B cell (primary cell): ENCODE data around the gene FTSJ3. TPM values are rescaled to one million over a fixed set of nuclear protein-coding genes. Genes with fewer than 3 reads are reported as not detected.

Experiments
- ATAC-seq: fragments of 200-7000 bp; cut with Tn5 transposase; one replicate; pipeline ENCODE4 v1.10.0; 2021; ENCODE audit warnings: low read depth, mild to moderate bottlenecking, moderate number of reproducible peaks, moderate library complexity
- CTCF ChIA-PET: fragments of 350-600 bp; sonication (Branson Sonifier 250); formaldehyde crosslinking; loops from one replicate; lab custom pipeline; 2021; ENCODE audit warnings: antibody characterized with exemption, inconsistent platforms; lab: Charles Lee
- POLR2A ChIA-PET: fragments of 350-600 bp; sonication (Branson Sonifier 250); formaldehyde crosslinking; loops from one replicate; lab custom pipeline; 2021; ENCODE audit warnings: antibody characterized with exemption; lab: Charles Lee
- DNase-seq: peaks from one replicate; pipeline ENCODE4 v3.0.0; 2013
- H2AFZ ChIP-seq: 2 replicates; pipeline ENCODE4 v1.6.1; 2012; ENCODE audit warnings: mild to moderate bottlenecking, low read depth, low read length; ENCODE audit not compliant: insufficient read depth, poor library complexity, severe bottlenecking
- H3K27ac ChIP-seq, 2 donors: 1 replicate in 1 of 2; 2 replicates in 1 of 2; pipeline ENCODE4 v1.5.1; 2012 to 2013; ENCODE audit warnings: low read length in 2 of 2, mild to moderate bottlenecking in 2 of 2, moderate library complexity in 1 of 2
- H3K27me3 ChIP-seq, 4 experiments: fragments of 200-600 bp in 1 of 4; sonication (generic) in 1 of 4; replicated peaks in 1 of 4; 1 replicate in 2 of 4; 2 replicates in 2 of 4; pipeline versions ENCODE4 v1.6.1 to v1.7.0; 2013 to 2016; ENCODE audit warnings: low read length in 3 of 4, mild to moderate bottlenecking in 2 of 4, mixed read lengths in 1 of 4, moderate library complexity in 1 of 4; ENCODE audit not compliant: insufficient read depth in 4 of 4, control insufficient read depth in 3 of 4; ENCODE audit errors: control extremely low read depth in 1 of 4
- H3K36me3 ChIP-seq, 2 experiments: replicated peaks in 1 of 2; 1 replicate in 1 of 2; 2 replicates in 1 of 2; pipeline versions ENCODE4 v1.6.1 to v1.7.1; 2013; ENCODE audit warnings: low read length in 1 of 2; ENCODE audit not compliant: insufficient read depth in 2 of 2, control insufficient read depth in 1 of 2; ENCODE audit errors: control extremely low read depth in 1 of 2, extremely low read depth in 1 of 2
- H3K4me1 ChIP-seq, 2 donors: fragments of 200-600 bp in 1 of 2; sonication (generic) in 1 of 2; 1 replicate in 1 of 2; 2 replicates in 1 of 2; pipeline versions ENCODE4 v1.5.1 to v1.6.1; 2013 to 2017; ENCODE audit warnings: low read length in 2 of 2; ENCODE audit not compliant: control insufficient read depth in 2 of 2, insufficient read depth in 2 of 2
- H3K4me2 ChIP-seq: replicated peaks from 2 replicates; pipeline ENCODE3; 2012; ENCODE audit warnings: mild to moderate bottlenecking, low read depth, low read length; ENCODE audit not compliant: poor library complexity, severe bottlenecking
- H3K4me3 ChIP-seq, 5 experiments: fragments of 200-600 bp in 1 of 5; sonication (generic) in 1 of 5; 1 replicate in 3 of 5; 2 replicates in 2 of 5; pipeline versions ENCODE4 v1.5.1 to v1.7.0; 2011 to 2016; ENCODE audit warnings: low read length in 4 of 5, mild to moderate bottlenecking in 4 of 5, low read depth in 2 of 5, control low read depth in 1 of 5, moderate library complexity in 1 of 5; ENCODE audit not compliant: insufficient read depth in 1 of 5; ENCODE audit errors: control extremely low read depth in 1 of 5, extremely low read depth in 1 of 5
- H3K79me2 ChIP-seq: fragments of 200-600 bp; sonication (generic); one replicate; pipeline ENCODE4 v1.6.0; 2016; ENCODE audit warnings: low read length; ENCODE audit not compliant: control insufficient read depth, insufficient read depth
- H3K9ac ChIP-seq: fragments of 200-600 bp; sonication (generic); 2 replicates; pipeline ENCODE4 v1.6.1; 2017; ENCODE audit warnings: mild to moderate bottlenecking, low read length, moderate library complexity
- H3K9me3 ChIP-seq, 3 donors: one replicate each; pipeline versions ENCODE4 v1.6.1 to v1.7.1; 2013; ENCODE audit warnings: low read length in 2 of 3; ENCODE audit not compliant: control insufficient read depth in 2 of 3, insufficient read depth in 1 of 3; ENCODE audit errors: control extremely low read depth in 1 of 3
- H4K20me1 ChIP-seq: 2 replicates; pipeline ENCODE4 v1.6.0; 2012; ENCODE audit warnings: mild to moderate bottlenecking, low read length; ENCODE audit not compliant: insufficient read depth, control insufficient read depth, poor library complexity, severe bottlenecking
- H3K27ac Mint-ChIP-seq: one replicate; pipeline ENCODE4 v1.8.0; 2021; ENCODE audit warnings: mixed read lengths
- H3K27me3 Mint-ChIP-seq: one replicate; pipeline ENCODE4 v1.8.0; 2021; ENCODE audit warnings: mixed read lengths
- H3K4me1 Mint-ChIP-seq: one replicate; pipeline ENCODE4 v1.8.0; 2021; ENCODE audit warnings: mixed read lengths
- H3K4me3 Mint-ChIP-seq: one replicate; pipeline ENCODE4 v1.8.0; 2021; ENCODE audit warnings: mixed read lengths
- H3K9me3 Mint-ChIP-seq: one replicate; pipeline ENCODE4 v1.8.0; 2022; ENCODE audit warnings: mixed read lengths; ENCODE audit not compliant: insufficient read depth
- EZH2 ChIP-seq: IDR thresholded peaks from 2 replicates; pipeline ENCODE4 v1.6.1; 2012; ENCODE audit warnings: borderline replicate concordance, low read depth, mild to moderate bottlenecking, moderate library complexity, low read length; ENCODE audit not compliant: insufficient read depth, poor library complexity, severe bottlenecking
- WGBS: methylation state at CpG from one replicate; pipeline ENCODE4 v1.1.5; 2013; ENCODE audit warnings: missing lambda C conversion rate; ENCODE audit not compliant: insufficient coverage; 5-methylcytosine and 5-hydroxymethylcytosine counted together
- intact Hi-C: fragments of 100-400 bp; cut with micrococcal nuclease; formaldehyde crosslinking; loops from one replicate; pipeline ENCODE4 v1.10.0; 2022
- polyA plus RNA-seq: library from polyadenylated mRNA; depleted of rRNA; stranded (reverse); fragments of >200 nt; gene quantifications from 2 replicates; pipeline ENCODE4 v1.2.3, GENCODE V29; 2012
- total RNA-seq, 2 donors: library from RNA; stranded (reverse); fragments of 120-200 nt in 1 of 2; gene quantifications; 1 replicate in 1 of 2; 2 replicates in 1 of 2; pipeline versions ENCODE4 v1.2.3 to v1.2.4, GENCODE V29; 2013 to 2022
- TF ChIP-seq, protein P1 (sequence below): fragments of 200-600 bp; IDR thresholded peaks from one replicate; pipeline ENCODE4 v1.8.0; 2022; ENCODE audit warnings: antibody characterized with exemption, mild to moderate bottlenecking

Gene FTSJ3
- total and polyA plus RNA-seq, 2 donors (not counting 1 experiment from before 2014, with no cell fraction given), result 26.5 to 75.9 TPM

DNA sequence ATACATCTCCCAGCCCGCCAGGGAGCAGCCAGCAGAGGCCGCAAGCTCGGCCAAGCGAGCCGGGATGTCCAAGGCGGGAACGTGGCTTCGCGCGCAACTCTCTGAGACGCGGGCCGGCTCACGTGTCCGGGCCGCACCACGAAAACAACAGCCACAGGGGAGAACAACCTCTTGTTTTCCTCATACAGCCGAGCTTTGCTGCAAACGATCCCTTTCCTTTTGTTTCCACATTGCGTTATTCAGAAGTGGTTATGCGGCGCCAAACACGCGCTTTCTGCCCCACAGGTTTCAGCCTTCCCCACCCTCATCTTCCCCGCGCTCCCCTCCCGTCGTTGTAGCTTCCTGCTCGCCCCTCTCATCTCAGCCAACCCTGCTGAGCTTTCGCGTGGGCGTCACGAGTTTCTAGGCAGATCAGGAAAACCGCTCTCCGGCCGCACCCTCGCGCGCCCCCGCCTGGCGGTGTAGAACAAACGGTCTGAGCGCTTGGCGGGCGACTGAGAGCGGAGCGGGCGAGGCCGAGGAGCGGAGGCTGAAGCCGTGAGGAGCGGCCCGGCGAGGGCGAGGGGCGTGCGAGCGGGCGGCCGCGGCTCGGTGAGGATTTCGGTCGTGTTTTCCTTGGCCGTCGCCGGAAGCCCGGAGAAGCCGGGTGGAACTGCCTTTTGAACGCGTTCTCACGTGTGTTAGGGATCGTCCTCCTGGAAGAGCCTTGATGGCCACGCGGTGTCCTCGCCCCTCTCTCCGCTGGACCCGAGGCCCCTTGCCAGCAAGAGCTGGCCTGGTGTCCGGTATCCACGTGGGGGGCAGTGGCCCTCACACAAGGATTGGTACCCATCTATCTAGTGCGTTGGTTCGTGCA is 21.6 kb upstream of the FTSJ3 start:
- Histone ChIP-seq H3K36me3 (no peaks in the 10 kb centered on the region), H3K4me2 (peak overlapping the region; percentile 75), H2AFZ (peak overlapping the region; percentile 96), H4K20me1 (no peaks in the 10 kb centered on the region), H3K9ac (peak overlapping the region; percentile 62), H3K4me1 (peaks cover 7 to 19% of the 10 kb centered on the region in 2 donors), H3K27ac (peak overlapping the region; percentile 65 to 84), H3K79me2 (no peaks in the 10 kb centered on the region), H3K4me3 (peak overlapping the region; percentile 32 to 60 (median 53)), H3K27me3 (no peaks in the 10 kb centered on the region), H3K9me3 (peaks cover 0 to 16% (median 0%) of the 10 kb centered on the region in 3 donors)
- H3K4me3 Mint-ChIP-seq, result peak overlapping the region; percentile 88
- H3K4me1 Mint-ChIP-seq, result peaks cover 21% of the 10 kb centered on the region
- H3K9me3 Mint-ChIP-seq, result peaks cover 3% of the 10 kb centered on the region
- H3K27ac Mint-ChIP-seq, result peak overlapping the region; percentile 91
- intact Hi-C loops, result no loop called here
- ATAC-seq, result peak; percentile 96
- WGBS, result 33% methylated on average over 81 of the region's 82 CpGs
- TF ChIP-seq, protein P1, sequence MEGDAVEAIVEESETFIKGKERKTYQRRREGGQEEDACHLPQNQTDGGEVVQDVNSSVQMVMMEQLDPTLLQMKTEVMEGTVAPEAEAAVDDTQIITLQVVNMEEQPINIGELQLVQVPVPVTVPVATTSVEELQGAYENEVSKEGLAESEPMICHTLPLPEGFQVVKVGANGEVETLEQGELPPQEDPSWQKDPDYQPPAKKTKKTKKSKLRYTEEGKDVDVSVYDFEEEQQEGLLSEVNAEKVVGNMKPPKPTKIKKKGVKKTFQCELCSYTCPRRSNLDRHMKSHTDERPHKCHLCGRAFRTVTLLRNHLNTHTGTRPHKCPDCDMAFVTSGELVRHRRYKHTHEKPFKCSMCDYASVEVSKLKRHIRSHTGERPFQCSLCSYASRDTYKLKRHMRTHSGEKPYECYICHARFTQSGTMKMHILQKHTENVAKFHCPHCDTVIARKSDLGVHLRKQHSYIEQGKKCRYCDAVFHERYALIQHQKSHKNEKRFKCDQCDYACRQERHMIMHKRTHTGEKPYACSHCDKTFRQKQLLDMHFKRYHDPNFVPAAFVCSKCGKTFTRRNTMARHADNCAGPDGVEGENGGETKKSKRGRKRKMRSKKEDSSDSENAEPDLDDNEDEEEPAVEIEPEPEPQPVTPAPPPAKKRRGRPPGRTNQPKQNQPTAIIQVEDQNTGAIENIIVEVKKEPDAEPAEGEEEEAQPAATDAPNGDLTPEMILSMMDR, result peak; percentile 84
- no peak for TF ChIP-seq EZH2
- CTCF ChIA-PET, result interaction anchor here (0.7 to 1.7 kb wide), 17 partner anchors 10 to 434 kb away, joined by 3 to 15 read pairs (median 4); partner anchors contain the start of genes CD79B, FTSJ3, GH1 and ICAM2
- peak; percentile 97 for DNase-seq
- POLR2A ChIA-PET, result interaction anchor here (1.3 to 1.6 kb wide), 3 partner anchors 107 to 171 kb away, joined by 3 to 6 read pairs (median 5); partner anchors contain the start of gene ICAM2
- no peaks in the 10 kb centered on the region for H3K27me3 Mint-ChIP-seq
